GM08714 (cell line): Measurements from ENCODE around the gene LIMCH1.
"Not testable (repeated sequence)": the region's sequence is repeated elsewhere in the genome, so short reads cannot be mapped to it uniquely, and the experiment has no call there.

Source experiments
- H3K4me3 ChIP-seq: fragments of 200-500 bp; sonication (Bioruptor generic); 2 replicates; pipeline ENCODE4 v1.5.1; 2014; ENCODE audit warnings: mild to moderate bottlenecking, low read length, inconsistent platforms
- ZNF274 ChIP-seq: IDR thresholded peaks from 2 replicates; pipeline ENCODE4 v1.6.1; 2012; ENCODE audit warnings: mild to moderate bottlenecking, low read depth, low read length

The LIMCH1 gene, protein sequence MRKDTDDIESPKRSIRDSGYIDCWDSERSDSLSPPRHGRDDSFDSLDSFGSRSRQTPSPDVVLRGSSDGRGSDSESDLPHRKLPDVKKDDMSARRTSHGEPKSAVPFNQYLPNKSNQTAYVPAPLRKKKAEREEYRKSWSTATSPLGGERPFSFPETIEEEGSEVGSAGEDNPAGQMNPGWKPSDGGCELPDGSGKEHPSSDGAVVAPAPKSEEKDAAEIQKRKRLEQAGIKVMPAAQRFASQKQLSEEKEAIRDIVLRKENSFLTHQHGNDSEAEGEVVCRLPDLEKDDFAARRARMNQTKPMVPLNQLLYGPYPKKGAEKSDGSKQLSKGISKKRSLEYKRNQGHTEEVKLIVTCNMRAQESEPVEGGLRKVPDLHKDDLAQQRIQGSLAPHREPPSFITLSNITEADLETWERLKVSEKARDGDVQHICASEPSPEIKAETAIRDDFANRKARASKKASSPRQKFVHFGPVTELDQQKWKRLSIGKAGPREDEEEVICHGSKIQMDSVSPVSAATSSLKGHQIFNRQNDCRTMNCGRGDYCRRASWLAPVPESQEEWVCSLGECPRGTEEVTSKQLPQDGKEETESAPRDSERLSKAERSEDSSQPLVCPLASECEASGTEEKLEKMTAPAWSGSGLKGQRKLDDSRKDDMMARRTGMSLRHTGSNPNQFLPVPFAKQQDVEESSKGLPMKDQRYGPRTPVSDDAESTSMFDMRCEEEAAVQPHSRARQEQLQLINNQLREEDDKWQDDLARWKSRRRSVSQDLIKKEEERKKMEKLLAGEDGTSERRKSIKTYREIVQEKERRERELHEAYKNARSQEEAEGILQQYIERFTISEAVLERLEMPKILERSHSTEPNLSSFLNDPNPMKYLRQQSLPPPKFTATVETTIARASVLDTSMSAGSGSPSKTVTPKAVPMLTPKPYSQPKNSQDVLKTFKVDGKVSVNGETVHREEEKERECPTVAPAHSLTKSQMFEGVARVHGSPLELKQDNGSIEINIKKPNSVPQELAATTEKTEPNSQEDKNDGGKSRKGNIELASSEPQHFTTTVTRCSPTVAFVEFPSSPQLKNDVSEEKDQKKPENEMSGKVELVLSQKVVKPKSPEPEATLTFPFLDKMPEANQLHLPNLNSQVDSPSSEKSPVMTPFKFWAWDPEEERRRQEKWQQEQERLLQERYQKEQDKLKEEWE (N-terminal part only)

GRCh38 chr4:41538017-41538733, at the start of gene LIMCH1:
Gene LIMCH1 (plus strand): TSS chr4:41538157. CDS start chr4:41605996, 67,839 bp downstream.
- H3K4me3 ChIP-seq: no peak within 1 kb of the TSS
- TF ChIP-seq ZNF274: no peak

- H3K4me3 ChIP-seq: not testable (repeated sequence)
These were observed 46.8 kb upstream of the LIMCH1 start for GRCh38 chr4:41491081-41491576.

- H3K4me3 ChIP-seq: no peak overlapping the region
- TF ChIP-seq ZNF274: no peak
These were observed 41.0 kb upstream of the LIMCH1 start for GRCh38 chr4:41496977-41497376.

DNA sequence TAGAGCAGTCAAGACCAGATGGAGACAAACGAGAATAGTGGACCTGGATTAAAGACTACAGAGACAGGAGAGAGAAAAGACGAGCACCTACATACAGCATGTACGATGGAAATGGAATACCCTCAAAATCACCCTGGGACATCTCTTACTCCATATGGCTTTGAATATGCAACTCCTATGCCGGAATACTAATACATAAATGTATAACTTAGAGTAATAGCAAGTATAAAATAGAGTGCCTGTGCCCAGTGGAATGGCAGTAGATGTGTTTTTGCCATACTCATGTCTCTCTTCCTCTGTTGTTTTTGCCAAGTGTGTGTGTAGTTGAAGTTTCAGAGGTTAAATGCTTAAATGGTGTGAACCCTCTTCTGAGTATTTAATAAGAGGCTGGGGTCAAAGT, 39.8 kb upstream of the LIMCH1 start:
- no peak for TF ChIP-seq ZNF274
- H3K4me3 ChIP-seq: no peak overlapping the region

GRCh38 chr4:41504167-41504818, 33.7 kb upstream of the LIMCH1 start:
- TF ChIP-seq ZNF274: no peak

GRCh38 chr4:41505161-41505661, 32.7 kb upstream of the LIMCH1 start:
- no peak for TF ChIP-seq ZNF274
- H3K4me3 ChIP-seq: no peak overlapping the region

More at GRCh38 chr4:41504167-41504818, 33.7 kb upstream of the LIMCH1 start:
- H3K4me3 ChIP-seq: no peak overlapping the region

DNA sequence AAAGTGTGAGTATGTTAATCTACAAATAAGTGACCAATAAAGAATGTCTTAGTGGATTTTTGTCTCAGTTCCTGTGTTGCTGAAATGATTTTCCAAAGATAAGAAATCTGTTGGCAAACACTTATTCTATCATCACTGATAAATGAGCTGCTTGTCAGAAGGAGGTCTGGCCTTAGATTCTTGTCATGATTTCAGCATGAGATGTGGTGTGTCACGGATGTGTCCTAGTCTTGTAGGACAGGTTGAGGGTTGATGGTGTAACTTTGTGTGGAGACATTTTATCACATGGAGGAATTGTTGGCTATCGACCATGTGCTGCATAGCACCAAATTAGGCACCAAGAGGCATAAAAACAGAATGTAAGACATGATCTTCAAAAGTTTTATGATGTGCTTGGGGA, 31.8 kb upstream of the LIMCH1 start:
- no peak overlapping the region for H3K4me3 ChIP-seq
- TF ChIP-seq ZNF274: no peak

DNA sequence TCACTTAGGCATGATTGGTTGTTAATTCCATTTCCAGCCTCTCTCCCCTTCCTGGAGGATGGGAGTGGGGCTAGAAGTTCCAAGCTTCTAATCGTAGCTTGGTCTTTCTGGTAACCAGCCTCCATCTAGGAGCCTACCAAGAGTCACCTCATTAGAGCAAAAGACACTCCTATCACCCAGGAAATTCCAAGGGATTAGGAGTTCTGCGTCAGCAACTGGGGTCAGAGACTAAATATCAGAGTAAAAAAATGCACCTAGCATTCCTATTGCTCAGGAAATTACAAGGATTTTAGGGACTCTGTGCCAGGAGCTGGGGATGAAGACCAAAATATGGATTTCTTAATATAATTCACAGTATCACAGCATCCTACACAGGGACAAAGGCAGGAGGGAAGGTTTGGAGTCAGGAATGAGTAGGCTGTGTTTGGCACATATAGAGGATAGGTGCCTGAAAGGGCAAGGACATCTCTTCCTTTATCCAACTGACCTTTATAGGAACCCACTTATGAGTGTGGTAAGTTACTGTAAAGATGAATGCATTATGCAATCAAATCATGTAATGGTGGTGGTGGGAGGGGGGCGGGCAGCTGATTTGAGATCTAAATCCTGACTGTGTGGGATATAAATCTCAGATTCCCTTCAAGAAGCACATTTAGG, 30.5 kb upstream of the LIMCH1 start:
- H3K4me3 ChIP-seq: no peak overlapping the region
- no peak for TF ChIP-seq ZNF274

- no peak for TF ChIP-seq ZNF274
- no peak overlapping the region for H3K4me3 ChIP-seq
These were observed 28.5 kb upstream of the LIMCH1 start for GRCh38 chr4:41509451-41509866.

GRCh38 chr4:41510179-41510578, 27.8 kb upstream of the LIMCH1 start:
- TF ChIP-seq ZNF274: no peak
- no peak overlapping the region for H3K4me3 ChIP-seq

DNA sequence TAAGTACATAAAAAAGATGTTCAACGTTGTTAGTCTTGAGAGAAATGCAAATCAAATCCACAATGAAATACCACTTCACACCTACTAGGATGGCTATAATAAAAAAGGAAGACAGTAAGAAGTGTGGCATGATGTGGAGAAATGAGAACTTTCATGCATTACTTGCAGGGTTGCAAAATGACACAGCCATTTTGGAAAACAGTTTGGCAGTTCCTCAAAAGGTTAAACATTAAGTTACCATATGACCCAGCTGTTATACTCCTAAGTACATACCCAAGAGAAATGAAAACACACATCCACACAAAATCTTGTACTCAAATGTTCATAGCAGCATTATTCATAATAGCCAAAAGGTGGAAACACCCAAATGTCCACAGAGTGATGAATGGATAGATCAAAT, 25.8 kb upstream of the LIMCH1 start:
- H3K4me3 ChIP-seq: no peak overlapping the region
- no peak for TF ChIP-seq ZNF274

DNA sequence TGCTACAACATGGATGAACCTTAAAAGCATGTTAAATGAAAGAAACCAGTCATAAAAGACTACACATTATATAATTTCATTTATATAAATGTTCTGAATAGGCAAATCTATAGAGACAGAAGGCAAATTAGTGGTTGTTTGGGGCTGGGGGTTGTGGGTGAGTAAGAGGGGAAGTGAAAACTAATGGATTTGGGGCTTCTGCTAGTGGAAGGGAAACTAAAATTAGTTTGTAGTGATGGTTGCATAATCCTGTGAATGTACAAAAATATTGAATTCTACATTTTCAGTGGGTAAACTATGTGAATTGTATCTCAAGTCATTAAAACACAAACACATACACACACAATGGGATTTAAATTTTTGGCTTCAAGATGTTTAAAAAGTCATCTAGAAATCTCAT, 25.4 kb upstream of the LIMCH1 start:
- TF ChIP-seq ZNF274: no peak
- H3K4me3 ChIP-seq: no peak overlapping the region

DNA sequence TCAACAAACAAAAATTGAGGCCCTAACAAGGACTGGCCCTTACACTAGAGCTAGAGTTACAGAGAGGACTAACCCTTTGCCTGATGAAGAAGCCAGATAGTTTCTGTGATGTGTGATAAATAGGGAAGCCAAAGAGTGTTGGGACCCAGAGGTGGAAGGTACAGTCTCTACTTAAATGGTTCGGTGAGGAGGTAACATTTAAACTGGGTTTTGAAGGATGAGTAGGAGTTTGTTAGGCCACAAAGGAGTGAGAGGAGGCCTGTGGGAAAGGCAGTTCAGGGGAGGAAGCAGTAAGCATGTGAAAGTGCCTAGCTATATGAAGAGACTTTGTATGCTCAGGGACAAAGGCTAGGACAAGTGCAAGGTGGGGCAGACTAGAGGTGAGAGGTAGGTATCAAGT, 23.8 kb upstream of the LIMCH1 start:
- H3K4me3 ChIP-seq: no peak overlapping the region
- TF ChIP-seq ZNF274: no peak
